CD4-positive, alpha-beta T cell treated with Interleukin-10 for 1 hour (primary cell): ENCODE measurements around the gene HAT1.

Source experiments
- DNase-seq: peaks from one replicate; pipeline ENCODE4 v3.0.0-alpha.2; 2020

The HAT1 gene

GRCh38 chr2:171921970-171922229 lies 361 bp upstream of the HAT1 start:
- no peak for DNase-seq

DNA sequence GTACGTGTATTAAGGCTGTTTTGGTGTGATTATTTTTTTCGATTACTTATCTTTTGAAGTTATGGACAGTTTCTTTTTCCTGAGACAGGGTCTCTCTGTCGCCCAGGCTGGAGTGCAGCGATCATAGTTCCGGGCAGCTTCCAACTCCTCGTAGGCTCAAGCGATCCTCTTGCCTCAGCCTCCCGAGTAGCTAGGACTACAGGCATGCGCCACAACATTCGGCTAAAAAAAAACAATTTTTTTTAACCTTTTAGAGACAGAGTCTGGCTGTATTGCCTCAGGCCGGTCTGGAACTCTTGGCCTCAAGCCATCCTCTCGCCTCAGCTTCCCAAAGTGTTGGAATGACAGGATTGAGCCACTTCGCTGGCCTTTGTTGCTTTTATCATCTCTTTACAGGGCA lies 945 bp downstream of the HAT1 start:
- DNase-seq, result no peak

DNA sequence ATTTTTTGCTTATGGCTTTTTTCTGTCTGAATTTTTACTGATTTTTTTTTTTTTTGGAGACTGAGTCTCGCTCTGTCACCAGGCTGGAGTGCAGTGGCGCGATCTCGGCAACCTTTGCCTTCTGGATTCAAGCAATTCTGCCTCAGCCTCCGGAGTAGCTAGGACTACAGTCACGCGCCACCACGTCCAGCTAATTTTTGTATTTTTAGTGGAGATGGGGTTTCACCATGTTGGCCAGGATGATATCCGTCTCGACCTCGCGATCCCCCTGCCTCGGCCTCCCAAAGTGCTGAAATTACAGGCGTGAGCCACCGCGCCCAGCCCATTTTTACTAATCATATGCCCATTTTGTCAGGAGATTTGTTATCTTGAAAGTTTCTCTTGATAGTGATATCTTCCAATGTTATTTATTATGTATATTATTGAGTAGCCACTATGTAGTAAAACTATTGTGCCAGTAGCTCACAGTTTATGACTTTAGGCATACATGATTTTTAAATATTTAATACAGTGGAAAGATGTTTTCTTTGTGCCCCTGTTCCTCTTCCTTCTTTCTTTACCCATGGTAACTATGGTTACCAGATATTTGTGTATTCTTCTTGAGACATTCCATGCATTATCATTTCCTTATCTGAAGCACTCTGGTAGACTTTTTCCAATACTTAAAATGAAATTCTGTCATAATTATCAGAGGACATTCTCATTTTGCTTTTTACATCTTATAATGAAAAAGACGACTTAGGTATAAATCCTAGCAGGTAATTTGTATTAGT lies 2.1 kb downstream of the HAT1 start:
- no peak for DNase-seq

- no peak for DNase-seq
These were observed 8.1 kb downstream of the HAT1 start for GRCh38 chr2:171930385-171930784.

DNA sequence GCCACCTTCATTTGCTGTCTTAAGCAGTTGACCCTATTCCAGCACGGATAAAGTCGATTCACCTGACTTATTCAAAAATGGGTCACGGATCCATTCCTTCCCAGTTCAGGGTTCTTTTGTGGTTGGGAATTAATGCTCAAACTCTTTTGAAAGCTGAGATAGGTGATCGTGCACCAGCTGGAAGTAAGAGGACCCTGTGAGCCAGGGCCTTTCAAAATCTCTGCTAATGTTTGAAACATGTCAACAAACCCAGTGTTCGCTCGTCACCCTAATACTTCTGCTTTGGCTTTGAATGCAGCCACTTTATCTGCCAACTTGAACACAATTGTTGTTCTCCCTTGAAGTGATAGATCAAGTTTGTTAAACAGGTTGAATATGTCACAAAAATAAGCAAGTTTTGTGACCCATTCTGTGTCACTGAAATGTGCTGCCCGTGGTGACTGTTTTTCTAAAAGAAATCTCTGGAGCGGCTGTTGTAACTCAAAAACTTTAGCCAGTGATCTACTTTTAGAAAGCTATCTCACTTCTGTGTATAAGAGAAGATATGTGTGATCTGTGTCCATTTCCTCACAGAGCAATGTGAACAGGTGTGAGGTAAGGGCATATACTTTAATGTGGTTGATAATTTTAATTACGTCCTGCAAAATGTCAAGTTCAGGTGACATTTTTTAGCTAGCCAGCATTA lies 16.9 kb downstream of the HAT1 start:
- DNase-seq, result no peak

GRCh38 chr2:171939743-171940071 lies 17.4 kb downstream of the HAT1 start:
- no peak for DNase-seq

DNA sequence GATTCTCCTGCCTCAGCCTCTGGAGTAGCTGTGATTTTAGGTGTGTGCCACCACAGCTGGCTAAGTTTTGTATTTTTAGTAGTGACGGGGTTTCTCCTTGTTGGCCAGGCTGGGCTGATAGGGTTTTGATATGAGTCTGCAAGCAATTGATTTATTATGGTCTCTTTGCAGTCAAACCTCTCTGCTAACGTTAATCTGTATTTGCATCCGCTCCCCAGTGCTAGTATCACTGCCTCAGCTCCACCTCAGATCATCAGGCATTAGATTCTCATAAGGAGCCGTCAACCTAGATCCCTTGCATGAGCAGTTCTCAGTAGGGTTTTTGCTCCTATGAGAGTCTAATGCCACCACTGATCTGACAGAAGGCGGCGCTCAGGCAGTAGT lies 19.0 kb downstream of the HAT1 start:
- DNase-seq, result no peak

DNA sequence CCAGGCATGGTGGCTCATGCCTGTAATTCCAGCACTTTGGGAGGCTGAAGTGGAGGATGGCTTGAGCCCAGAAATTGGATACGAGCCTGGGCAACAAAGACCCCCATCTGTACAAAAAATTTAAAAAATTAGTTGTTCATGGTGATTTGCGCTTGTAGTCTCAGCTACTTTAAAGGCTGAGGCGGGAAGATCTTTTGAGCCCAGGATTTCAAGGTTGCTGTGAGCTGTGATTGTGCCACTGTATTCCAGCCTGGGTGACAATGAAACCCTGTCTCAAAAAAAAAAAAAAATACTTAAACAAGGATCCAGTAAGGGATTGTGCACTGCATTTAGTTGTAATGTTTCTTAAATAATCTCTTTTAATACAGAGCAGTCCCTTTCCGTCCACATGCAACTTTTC lies 21.6 kb downstream of the HAT1 start:
- DNase-seq, result no peak

- DNase-seq, result no peak
These were observed 30.0 kb downstream of the HAT1 start for GRCh38 chr2:171952276-171952675.

DNA sequence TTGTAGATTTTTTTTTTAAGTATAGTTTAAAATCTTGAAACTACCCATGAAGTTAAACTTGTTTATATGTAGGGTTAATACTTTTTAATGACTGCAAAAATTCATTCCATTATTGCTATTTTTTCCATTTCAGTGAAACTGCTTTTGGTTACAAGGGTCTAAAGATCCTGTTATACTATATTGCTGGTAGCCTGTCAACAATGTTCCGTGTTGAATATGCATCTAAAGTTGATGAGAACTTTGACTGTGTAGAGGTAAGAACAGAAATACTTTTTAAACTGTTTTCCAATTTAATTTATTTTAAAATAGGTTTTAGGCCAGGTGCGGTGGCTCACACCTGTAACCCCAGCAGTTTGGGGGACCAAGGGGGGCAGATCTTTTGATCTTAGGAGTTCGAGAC lies 30.5 kb downstream of the HAT1 start:
- DNase-seq, result no peak

- DNase-seq, result no peak
These were observed 34.0 kb downstream of the HAT1 start for GRCh38 chr2:171956135-171956825.

- DNase-seq, result peak; percentile 19
These were observed 34.8 kb downstream of the HAT1 start for GRCh38 chr2:171957061-171957460.

DNA sequence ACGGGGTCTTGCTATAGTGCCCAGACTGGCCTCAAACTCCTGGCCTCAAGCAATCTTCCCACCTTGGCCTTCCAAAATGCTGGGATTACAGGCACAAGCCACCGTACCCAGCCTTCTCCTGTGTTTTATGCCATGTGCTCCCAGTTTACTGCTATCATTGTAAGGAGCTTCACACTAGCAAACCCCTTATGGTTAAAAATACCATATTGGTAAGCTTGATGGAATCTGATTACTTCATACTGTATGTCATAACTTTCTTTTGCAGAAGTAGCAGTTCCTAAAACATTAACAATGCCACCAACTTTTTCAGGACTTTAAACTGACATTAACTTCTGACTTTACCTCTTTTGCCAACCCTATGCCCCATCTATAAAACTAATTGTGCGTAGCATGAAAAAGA lies 36.2 kb downstream of the HAT1 start:
- DNase-seq, result no peak

DNA sequence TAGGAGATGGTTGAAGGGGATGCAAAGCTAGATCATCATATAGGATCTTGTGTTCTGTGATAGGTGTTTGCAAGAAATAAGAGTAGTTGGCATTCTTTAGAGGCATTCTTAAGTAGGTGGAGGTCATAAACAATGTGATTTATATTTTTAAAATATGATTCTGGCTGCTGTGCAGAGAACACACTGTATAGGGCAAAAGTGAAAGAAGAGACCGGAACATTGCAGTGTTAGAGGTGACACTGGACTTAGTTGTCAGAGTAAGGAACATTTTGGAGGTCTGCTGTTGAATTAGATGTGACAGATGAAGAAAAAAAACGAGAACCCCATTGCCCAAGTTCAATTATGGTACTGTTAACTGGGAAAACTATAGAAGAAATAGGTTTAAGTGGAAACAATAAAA lies 37.7 kb downstream of the HAT1 start:
- DNase-seq, result no peak

DNA sequence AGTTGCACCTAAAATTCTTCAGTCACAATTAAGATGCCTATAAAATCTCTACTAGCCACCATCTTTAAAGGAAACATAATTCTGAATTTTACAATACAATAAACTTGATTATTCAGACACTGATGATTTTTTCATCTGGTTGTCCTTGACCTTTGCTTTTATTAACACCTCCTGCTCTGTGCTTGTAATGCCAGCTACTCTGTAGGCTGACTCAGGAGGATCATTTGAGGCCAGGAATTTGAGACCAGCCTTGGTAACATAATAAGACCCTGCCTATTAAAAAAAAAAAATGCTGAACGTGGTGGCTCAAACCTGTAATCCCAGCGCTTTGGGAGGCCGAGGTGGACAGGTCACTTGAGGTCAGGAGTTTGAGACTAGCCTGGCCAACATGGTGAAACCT lies 38.3 kb downstream of the HAT1 start:
- DNase-seq, result no peak

DNA sequence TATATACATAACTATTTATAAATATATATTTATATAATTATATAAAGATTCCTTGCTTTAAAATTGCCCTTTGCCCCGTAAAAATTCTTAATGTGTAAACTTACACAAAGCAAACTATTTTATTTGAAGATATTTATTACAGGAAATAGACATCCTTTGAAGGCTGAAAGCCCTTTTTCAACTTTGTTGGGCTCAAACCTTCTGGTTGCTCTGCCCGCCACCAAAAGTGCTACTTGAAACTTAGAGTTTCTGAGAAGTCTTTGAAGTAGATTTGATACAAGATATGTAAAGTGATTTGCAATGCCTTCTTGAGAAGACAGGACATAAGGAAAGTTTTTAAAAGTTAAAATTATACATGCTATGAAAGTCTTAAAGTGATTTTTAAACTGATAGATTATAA lies 40.9 kb downstream of the HAT1 start:
- DNase-seq, result peak; percentile 12

- no peak for DNase-seq
These were observed 42.0 kb downstream of the HAT1 start for GRCh38 chr2:171964308-171964707.

DNA sequence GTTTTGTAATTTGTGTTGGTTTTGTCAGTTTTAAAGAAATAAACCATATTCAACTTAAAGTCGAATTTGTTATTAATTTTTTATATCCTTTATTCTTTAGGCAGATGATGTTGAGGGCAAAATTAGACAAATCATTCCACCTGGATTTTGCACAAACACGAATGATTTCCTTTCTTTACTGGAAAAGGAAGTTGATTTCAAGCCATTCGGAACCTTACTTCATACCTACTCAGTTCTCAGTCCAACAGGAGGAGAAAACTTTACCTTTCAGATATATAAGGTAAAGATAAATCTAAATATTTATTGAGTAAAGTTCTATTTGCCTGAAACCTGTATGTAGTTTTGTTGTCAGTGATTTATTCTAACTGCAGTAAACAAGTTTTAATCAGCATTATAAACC lies 43.0 kb downstream of the HAT1 start:
- DNase-seq, result no peak

GRCh38 chr2:171965661-171966060 lies 43.4 kb downstream of the HAT1 start:
- peak; percentile 9 for DNase-seq

GRCh38 chr2:171966235-171966634 lies 44.0 kb downstream of the HAT1 start:
- no peak for DNase-seq

DNA sequence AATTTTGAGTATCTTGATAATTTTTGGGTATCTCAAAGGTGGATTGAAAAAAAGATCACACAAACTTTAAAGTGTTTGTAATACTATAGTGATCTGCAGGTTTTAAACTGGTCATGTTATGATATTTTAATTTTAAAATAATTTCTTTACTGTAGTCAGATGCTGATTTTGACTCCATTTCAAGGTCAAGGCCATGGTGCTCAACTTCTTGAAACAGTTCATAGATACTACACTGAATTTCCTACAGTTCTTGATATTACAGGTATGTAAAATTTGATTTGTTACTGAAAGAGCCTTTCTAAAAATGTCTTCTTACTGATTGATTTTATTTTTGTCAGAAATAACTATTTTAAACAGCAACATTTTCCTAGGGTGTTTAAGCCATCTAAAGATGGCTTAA lies 44.4 kb downstream of the HAT1 start:
- DNase-seq, result no peak

- DNase-seq, result no peak
These were observed 46.2 kb downstream of the HAT1 start for GRCh38 chr2:171968509-171968908.

DNA sequence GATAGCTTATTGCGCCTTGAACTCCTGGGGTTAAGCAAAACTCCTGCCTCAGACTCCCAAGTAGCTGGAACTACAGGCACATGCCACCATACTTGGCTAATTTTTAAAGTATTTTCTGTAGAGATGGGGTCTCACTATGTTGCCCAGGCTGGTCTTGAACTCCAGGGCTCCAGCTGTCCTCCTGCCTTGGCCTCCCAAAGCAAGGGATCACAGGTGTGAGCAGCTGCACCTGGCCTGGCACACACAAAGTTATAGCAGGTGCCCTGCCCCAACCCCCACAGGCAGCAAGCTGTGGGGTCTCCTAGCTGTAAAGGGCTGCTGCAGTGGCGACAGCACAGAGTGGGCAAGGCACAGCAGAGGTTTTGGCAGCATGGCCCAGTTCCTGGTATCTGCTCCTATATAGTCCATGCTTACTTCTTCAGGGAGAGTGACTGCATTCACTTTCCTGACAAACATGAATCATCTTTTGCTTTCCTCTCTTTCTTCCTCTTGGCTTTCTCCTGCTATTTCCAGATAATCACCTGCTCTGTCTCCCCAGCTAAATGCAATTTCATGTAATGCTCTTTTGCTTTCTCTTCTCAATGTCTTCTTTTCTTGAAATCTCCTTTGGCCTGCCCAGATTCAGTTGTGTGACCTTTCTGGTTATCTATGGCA lies 50.2 kb downstream of the HAT1 start:
- no peak for DNase-seq

DNA sequence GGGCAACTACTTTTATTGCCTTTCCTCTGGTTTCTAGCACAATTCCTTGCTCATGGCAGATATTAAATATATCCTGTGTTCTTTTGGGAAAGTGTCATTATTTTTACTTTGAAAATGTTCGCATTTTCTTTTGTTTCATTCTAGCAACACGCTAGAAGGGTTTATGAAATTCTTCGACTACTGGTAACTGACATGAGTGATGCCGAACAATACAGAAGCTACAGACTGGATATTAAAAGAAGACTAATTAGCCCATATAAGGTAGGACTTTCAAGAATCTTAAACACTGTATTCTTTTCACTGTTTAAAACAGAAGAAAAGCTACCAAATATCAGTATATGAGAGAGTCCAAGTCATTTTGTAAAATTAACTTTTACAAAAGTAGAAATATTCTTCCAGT lies 56.8 kb downstream of the HAT1 start:
- no peak for DNase-seq
